Pulmonary artery endothelial cell (primary cell): ENCODE measurements around the gene ALDH7A1. TPM values are rescaled to one million over a fixed set of nuclear protein-coding genes. Genes with fewer than 3 reads are reported as not detected.
"Not testable (repeated sequence)": the region's sequence is repeated elsewhere in the genome, so short reads cannot be mapped to it uniquely, and the experiment has no call there.

Source experiments
- DNase-seq: peaks from one replicate; pipeline ENCODE4 v3.0.0-alpha.2; 2011; ENCODE audit warnings: low read depth, low spot score
- total RNA-seq: library from RNA; depleted of rRNA; stranded (reverse); fragments of >200 nt; gene quantifications from 2 replicates; pipeline ENCODE4 v1.2.3, GENCODE V29; 2014

The ALDH7A1 gene
- total RNA-seq, 1 donor from 2014 or later, result 65.5 TPM

- DNase-seq, result no peak
Observed at GRCh38 chr5:126595486-126596083, 566 bp upstream of the ALDH7A1 start.

- no peak for DNase-seq
Observed at GRCh38 chr5:126591549-126591948, 3.5 kb downstream of the ALDH7A1 start.

- DNase-seq, result no peak
Observed at GRCh38 chr5:126589536-126590297, 5.3 kb downstream of the ALDH7A1 start.

- no peak for DNase-seq
Observed at GRCh38 chr5:126587551-126588390, 7.2 kb downstream of the ALDH7A1 start.

GRCh38 chr5:126583761-126584160 is 11.3 kb downstream of the ALDH7A1 start:
- DNase-seq, result no peak

GRCh38 chr5:126579716-126580115 is 15.3 kb downstream of the ALDH7A1 start:
- no peak for DNase-seq

GRCh38 chr5:126577415-126577814 is 17.6 kb downstream of the ALDH7A1 start:
- DNase-seq, result no peak

GRCh38 chr5:126576974-126577373 is 18.0 kb downstream of the ALDH7A1 start:
- DNase-seq, result no peak

GRCh38 chr5:126575644-126576043 is 19.4 kb downstream of the ALDH7A1 start:
- no peak for DNase-seq

GRCh38 chr5:126568206-126568755 is 26.7 kb downstream of the ALDH7A1 start:
- DNase-seq, result no peak

GRCh38 chr5:126562823-126563222 is 32.2 kb downstream of the ALDH7A1 start:
- no peak for DNase-seq

- DNase-seq, result no peak
Observed at GRCh38 chr5:126561908-126562307, 33.1 kb downstream of the ALDH7A1 start.

GRCh38 chr5:126555101-126555500 is 39.9 kb downstream of the ALDH7A1 start:
- DNase-seq, result not testable (repeated sequence)

- no peak for DNase-seq
Observed at GRCh38 chr5:126552614-126553013, 42.4 kb downstream of the ALDH7A1 start.

GRCh38 chr5:126544087-126544740 is 50.8 kb downstream of the ALDH7A1 start:
- DNase-seq, result no peak

- no peak for DNase-seq
Observed at GRCh38 chr5:126543660-126544059, 51.4 kb downstream of the ALDH7A1 start.

GRCh38 chr5:126543009-126543408 is 52.0 kb downstream of the ALDH7A1 start:
- no peak for DNase-seq

GRCh38 chr5:126542441-126542840 is 52.6 kb downstream of the ALDH7A1 start:
- no peak for DNase-seq

GRCh38 chr5:126540631-126541030 is 54.4 kb downstream of the ALDH7A1 start:
- no peak for DNase-seq

GRCh38 chr5:126538579-126538978 is 56.4 kb downstream of the ALDH7A1 start:
- no peak for DNase-seq

GRCh38 chr5:126536874-126537273 is 58.1 kb downstream of the ALDH7A1 start:
- DNase-seq, result no peak
